ENCODE data around the gene GRN.

GRCh38 chr17:44385287-44386181 is 40.4 kb downstream of the GRN start:
- TF ChIP-seq POLR2AphosphoS5 (IDR thresholded peaks at IDR 0.05) (no peak), CTCF (IDR thresholded peaks at IDR 0.05) (no peak)
